HG02973 (cell line): ENCODE measurements around the gene ZNF142.

Experiments
- ATAC-seq: cut with Tn5 transposase; IDR thresholded peaks from one replicate; pipeline ENCODE4 v1.9.1; 2021; ENCODE audit warnings: moderate library complexity; ENCODE audit not compliant: unreplicated experiment

Gene ZNF142

GRCh38 chr2:218659258-218659987, at the start of gene ZNF142, which contains the start of gene BCS1L:
Gene ZNF142, minus strand, starts transcription at chr2:218659623. Its CDS starts 3,194 bp downstream, at chr2:218656429.
Gene BCS1L, plus strand, starts transcription at chr2:218659683. Its CDS starts 1,305 bp downstream, at chr2:218660988.
- peak; percentile 92 for ATAC-seq

GRCh38 chr2:218708086-218708485, 48.7 kb upstream of the ZNF142 start:
- peak; percentile 27 for ATAC-seq

GRCh38 chr2:218703341-218703740, 43.9 kb upstream of the ZNF142 start:
- ATAC-seq = no peak

GRCh38 chr2:218701806-218702205, 42.4 kb upstream of the ZNF142 start:
- no peak for ATAC-seq

- no peak for ATAC-seq
Observed at GRCh38 chr2:218698885-218699284, 39.5 kb upstream of the ZNF142 start.

- no peak for ATAC-seq
Observed at GRCh38 chr2:218694405-218695145, 35.2 kb upstream of the ZNF142 start.

GRCh38 chr2:218691234-218691633, 31.8 kb upstream of the ZNF142 start:
- ATAC-seq = no peak

GRCh38 chr2:218687400-218688060, 28.1 kb upstream of the ZNF142 start:
- peak; percentile 60 for ATAC-seq

- ATAC-seq = no peak
Observed at GRCh38 chr2:218680061-218680460, 20.6 kb upstream of the ZNF142 start.

GRCh38 chr2:218679119-218679518, 19.7 kb upstream of the ZNF142 start:
- ATAC-seq = no peak

- peak; percentile 94 for ATAC-seq
Observed at GRCh38 chr2:218671654-218672566, 12.5 kb upstream of the ZNF142 start, which contains the start of the genes RNF25 and STK36. Gene RNF25, minus strand, starts transcription at chr2:218672002. Its CDS starts 32 bp downstream, at chr2:218671970. Gene STK36, plus strand, starts transcription at chr2:218672086. Its CDS starts 744 bp downstream, at chr2:218672830.

GRCh38 chr2:218671097-218671653, 11.8 kb upstream of the ZNF142 start:
- ATAC-seq = no peak

GRCh38 chr2:218664653-218665052, 5.2 kb upstream of the ZNF142 start:
- no peak for ATAC-seq

GRCh38 chr2:218663901-218664300, 4.5 kb upstream of the ZNF142 start:
- ATAC-seq = no peak

- no peak for ATAC-seq
Observed at GRCh38 chr2:218662827-218663226, 3.4 kb upstream of the ZNF142 start.

GRCh38 chr2:218662377-218662776, 3.0 kb upstream of the ZNF142 start:
- no peak for ATAC-seq

- no peak for ATAC-seq
Observed at GRCh38 chr2:218659988-218660358, 550 bp upstream of the ZNF142 start.

- ATAC-seq = peak; percentile 35
Observed at GRCh38 chr2:218658671-218659257, 659 bp downstream of the ZNF142 start.

- ATAC-seq = no peak
Observed at GRCh38 chr2:218655751-218656150, 3.7 kb downstream of the ZNF142 start.

GRCh38 chr2:218648787-218649100, 10.7 kb downstream of the ZNF142 start:
- ATAC-seq = no peak
